ENCODE measurements around the gene GLIPR2.

GLIPR2 gene

DNA sequence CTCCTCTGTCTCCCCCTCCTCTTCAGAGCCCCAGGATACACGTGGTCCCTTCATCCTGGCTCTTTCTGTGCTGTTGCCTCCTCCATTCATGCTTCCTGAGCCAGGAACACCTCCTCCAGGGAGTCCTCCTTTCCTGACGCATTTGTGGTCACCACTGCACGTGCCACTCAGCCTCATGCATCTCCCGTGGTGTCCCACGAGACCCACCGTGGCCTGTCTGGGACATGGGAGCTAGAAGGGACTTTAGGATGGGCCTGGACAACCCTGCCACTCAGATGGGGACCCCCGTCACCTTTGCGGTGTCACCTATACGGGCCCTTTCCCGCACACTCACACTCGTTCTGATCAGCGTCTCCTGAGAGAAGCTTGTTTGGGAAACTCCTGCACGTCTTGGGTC lies 6.7 kb downstream of the GLIPR2 start:
- TF ChIP-seq, protein P1, sequence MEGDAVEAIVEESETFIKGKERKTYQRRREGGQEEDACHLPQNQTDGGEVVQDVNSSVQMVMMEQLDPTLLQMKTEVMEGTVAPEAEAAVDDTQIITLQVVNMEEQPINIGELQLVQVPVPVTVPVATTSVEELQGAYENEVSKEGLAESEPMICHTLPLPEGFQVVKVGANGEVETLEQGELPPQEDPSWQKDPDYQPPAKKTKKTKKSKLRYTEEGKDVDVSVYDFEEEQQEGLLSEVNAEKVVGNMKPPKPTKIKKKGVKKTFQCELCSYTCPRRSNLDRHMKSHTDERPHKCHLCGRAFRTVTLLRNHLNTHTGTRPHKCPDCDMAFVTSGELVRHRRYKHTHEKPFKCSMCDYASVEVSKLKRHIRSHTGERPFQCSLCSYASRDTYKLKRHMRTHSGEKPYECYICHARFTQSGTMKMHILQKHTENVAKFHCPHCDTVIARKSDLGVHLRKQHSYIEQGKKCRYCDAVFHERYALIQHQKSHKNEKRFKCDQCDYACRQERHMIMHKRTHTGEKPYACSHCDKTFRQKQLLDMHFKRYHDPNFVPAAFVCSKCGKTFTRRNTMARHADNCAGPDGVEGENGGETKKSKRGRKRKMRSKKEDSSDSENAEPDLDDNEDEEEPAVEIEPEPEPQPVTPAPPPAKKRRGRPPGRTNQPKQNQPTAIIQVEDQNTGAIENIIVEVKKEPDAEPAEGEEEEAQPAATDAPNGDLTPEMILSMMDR (IDR thresholded peaks at IDR 0.05; ENCODE audit: borderline replicate concordance, insufficient read depth, low read depth, low read length) = no peak
- H3K4me3 ChIP-seq (ENCODE audit: low read depth, low read length) = no peak overlapping the region

DNA sequence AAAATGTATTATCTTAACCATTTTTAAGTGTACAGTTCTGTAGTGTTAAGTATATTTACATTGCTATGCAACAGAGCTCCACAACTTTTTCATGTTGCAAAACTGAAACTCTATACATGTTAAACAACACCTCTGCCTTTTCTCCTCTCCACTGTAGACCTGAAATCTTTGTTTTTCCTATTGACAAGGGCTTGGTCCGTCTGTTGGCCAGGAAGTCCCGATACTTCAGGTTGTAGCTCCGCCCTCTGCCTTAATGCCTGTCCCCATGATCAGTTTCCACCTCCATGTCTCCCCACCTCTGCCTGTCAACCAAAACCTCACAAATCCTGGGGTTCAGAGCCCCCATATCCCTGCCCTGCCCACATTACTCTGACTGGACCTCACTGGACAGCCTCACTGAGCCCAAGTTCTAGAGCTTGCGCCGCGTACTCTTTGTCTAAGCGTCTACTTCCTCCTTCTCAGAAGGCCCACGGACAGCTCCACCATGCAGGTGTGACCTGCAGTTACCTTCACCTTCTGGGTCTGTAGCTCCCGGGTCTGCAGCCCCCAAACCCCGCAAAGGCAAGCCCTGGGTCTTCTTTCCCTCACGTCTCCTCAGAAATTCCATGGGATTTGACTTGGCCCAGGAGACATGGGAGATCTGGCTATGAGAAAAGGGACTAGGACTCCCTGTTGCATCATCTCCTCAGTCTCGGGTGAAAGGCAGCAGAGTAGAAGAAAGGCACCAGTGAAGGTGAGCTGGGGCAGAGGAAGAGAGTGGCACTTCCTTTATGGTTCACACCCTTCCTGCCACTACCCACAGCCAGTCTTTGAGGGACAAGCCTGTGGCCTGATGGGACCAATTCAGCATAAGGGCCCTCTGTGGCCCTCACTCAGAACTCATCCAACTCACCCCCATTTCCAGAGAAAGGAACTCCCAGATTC lies 8.0 kb downstream of the GLIPR2 start:
- no peak overlapping the region for H3K4me3 ChIP-seq (ENCODE audit: low read depth, low read length)
- TF ChIP-seq, protein P1 (IDR thresholded peaks at IDR 0.05; ENCODE audit: borderline replicate concordance, insufficient read depth, low read depth, low read length) = no peak

DNA sequence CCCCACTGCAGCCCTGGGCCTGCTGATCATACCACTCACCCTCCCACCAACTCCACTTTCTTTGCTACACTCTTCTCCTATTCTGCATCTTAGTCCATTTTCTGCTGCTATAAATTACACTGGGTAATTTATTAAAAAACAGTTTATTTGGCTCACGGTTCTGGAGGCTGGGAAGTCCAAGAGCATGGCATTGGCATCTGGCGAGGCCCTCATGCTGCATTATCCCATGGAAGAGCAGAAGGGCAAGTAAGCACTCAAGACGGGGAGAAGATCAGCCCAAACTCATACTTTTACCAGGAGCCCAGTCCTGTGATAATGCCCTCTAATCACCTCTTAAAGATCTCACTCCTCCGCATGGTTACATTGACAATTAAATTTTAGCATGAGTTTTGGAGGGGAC lies 9.4 kb downstream of the GLIPR2 start:
- TF ChIP-seq, protein P1 (IDR thresholded peaks at IDR 0.05; ENCODE audit: borderline replicate concordance, insufficient read depth, low read depth, low read length) = no peak
- no peak overlapping the region for H3K4me3 ChIP-seq (ENCODE audit: low read depth, low read length)

- H3K4me3 ChIP-seq (ENCODE audit: low read depth, low read length) = no peak overlapping the region
- TF ChIP-seq, protein P1 (IDR thresholded peaks at IDR 0.05; ENCODE audit: borderline replicate concordance, insufficient read depth, low read depth, low read length) = no peak
These were observed 10.1 kb downstream of the GLIPR2 start for GRCh38 chr9:36146651-36147050.

- H3K4me3 ChIP-seq (ENCODE audit: low read depth, low read length) = no peak overlapping the region
- TF ChIP-seq, protein P1 (IDR thresholded peaks at IDR 0.05; ENCODE audit: borderline replicate concordance, insufficient read depth, low read depth, low read length) = no peak
These were observed 11.1 kb downstream of the GLIPR2 start for GRCh38 chr9:36147441-36148175.

GRCh38 chr9:36148311-36149051 lies 11.9 kb downstream of the GLIPR2 start:
- TF ChIP-seq, protein P1 (IDR thresholded peaks at IDR 0.05; ENCODE audit: borderline replicate concordance, insufficient read depth, low read depth, low read length) = no peak
- no peak overlapping the region for H3K4me3 ChIP-seq (ENCODE audit: low read depth, low read length)
